WTC11 (cell line): ENCODE data around the gene CHD1L.

Source experiments
- NFYB ChIP-seq: sonication (generic); formaldehyde crosslinking; conservative IDR thresholded peaks from 2 replicates; pipeline ENCODE4 v1.8.0; 2022; ENCODE audit warnings: low read depth, missing genetic modification reagents
- TCF7 ChIP-seq: sonication (generic); formaldehyde crosslinking; IDR thresholded peaks from 2 replicates; pipeline ENCODE4 v1.8.0; 2022; ENCODE audit warnings: mild to moderate bottlenecking, low read depth, missing genetic modification reagents, moderate library complexity
- ZNF121 ChIP-seq: sonication (generic); formaldehyde crosslinking; IDR thresholded peaks from 2 replicates; pipeline ENCODE4 v1.8.0; 2023; ENCODE audit warnings: missing genetic modification reagents
- TF ChIP-seq, protein P1 (sequence below): sonication (generic); formaldehyde crosslinking; IDR thresholded peaks from 2 replicates; pipeline ENCODE4 v1.8.1; 2023; ENCODE audit warnings: mild to moderate bottlenecking, missing genetic modification reagents, moderate library complexity
- TF ChIP-seq, protein P2 (sequence below): fragments of 200-600 bp; IDR thresholded peaks from 2 replicates; pipeline ENCODE4 v1.8.0; 2022; ENCODE audit warnings: antibody characterized with exemption

DNA sequence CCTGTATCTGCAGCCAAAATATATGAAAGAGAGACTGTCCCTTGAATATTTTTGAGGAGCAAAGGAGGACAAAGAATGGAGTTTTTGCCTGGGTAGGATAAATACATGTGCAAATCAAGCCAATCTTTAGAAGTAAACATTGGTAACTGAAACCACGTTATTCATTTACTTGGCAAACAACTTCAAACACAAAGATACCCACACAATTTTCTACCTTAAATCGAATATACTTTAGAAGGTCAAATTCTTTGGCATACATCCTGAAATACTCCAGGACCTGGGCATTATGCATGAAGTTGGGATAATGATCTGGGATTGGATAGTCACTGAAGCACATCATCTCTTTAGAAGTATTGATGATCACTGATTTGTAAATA is 27.0 kb upstream of the CHD1L start:
- TF ChIP-seq, protein P1, sequence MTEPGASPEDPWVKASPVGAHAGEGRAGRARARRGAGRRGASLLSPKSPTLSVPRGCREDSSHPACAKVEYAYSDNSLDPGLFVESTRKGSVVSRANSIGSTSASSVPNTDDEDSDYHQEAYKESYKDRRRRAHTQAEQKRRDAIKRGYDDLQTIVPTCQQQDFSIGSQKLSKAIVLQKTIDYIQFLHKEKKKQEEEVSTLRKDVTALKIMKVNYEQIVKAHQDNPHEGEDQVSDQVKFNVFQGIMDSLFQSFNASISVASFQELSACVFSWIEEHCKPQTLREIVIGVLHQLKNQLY (CRISPR knock-in tag): no peak
- TF ChIP-seq, protein P2, sequence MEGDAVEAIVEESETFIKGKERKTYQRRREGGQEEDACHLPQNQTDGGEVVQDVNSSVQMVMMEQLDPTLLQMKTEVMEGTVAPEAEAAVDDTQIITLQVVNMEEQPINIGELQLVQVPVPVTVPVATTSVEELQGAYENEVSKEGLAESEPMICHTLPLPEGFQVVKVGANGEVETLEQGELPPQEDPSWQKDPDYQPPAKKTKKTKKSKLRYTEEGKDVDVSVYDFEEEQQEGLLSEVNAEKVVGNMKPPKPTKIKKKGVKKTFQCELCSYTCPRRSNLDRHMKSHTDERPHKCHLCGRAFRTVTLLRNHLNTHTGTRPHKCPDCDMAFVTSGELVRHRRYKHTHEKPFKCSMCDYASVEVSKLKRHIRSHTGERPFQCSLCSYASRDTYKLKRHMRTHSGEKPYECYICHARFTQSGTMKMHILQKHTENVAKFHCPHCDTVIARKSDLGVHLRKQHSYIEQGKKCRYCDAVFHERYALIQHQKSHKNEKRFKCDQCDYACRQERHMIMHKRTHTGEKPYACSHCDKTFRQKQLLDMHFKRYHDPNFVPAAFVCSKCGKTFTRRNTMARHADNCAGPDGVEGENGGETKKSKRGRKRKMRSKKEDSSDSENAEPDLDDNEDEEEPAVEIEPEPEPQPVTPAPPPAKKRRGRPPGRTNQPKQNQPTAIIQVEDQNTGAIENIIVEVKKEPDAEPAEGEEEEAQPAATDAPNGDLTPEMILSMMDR: no peak
- TF ChIP-seq TCF7 (CRISPR knock-in tag) (no peak), NFYB (CRISPR knock-in tag) (no peak), ZNF121 (CRISPR knock-in tag) (no peak)
